ENCODE data around the gene GABRD.

GABRD gene

GRCh38 chr1:1986451-1987141, 32.5 kb upstream of the GABRD start:
- DNase-seq, result no peak

GRCh38 chr1:1987142-1987510, 32.0 kb upstream of the GABRD start:
- DNase-seq, result no peak

- DNase-seq, result no peak
Observed at GRCh38 chr1:1988061-1988945, 30.8 kb upstream of the GABRD start.

- DNase-seq, result peak; percentile 40
Observed at GRCh38 chr1:1989102-1989542, 30.0 kb upstream of the GABRD start.

- DNase-seq, result no peak
Observed at GRCh38 chr1:1989789-1990188, 29.4 kb upstream of the GABRD start.

- DNase-seq, result no peak
Observed at GRCh38 chr1:1990222-1990621, 28.9 kb upstream of the GABRD start.

GRCh38 chr1:1994536-1994935, 24.6 kb upstream of the GABRD start:
- no peak for DNase-seq

GRCh38 chr1:1996207-1996651, 22.9 kb upstream of the GABRD start:
- DNase-seq, result no peak

- no peak for DNase-seq
Observed at GRCh38 chr1:1997576-1997975, 21.6 kb upstream of the GABRD start.

- no peak for DNase-seq
Observed at GRCh38 chr1:2000432-2000831, 18.7 kb upstream of the GABRD start.

GRCh38 chr1:2000850-2001249, 18.3 kb upstream of the GABRD start:
- no peak for DNase-seq

- DNase-seq, result no peak
Observed at GRCh38 chr1:2001773-2002411, 17.3 kb upstream of the GABRD start.

- DNase-seq, result no peak
Observed at GRCh38 chr1:2003541-2004131, 15.5 kb upstream of the GABRD start, which contains the start of gene CFAP74. TSS of gene CFAP74 (minus strand) at chr1:2003786. CDS start at chr1:1990956, 12,830 bp downstream.

GRCh38 chr1:2004856-2005255, 14.3 kb upstream of the GABRD start:
- no peak for DNase-seq

GRCh38 chr1:2009101-2010053, 9.8 kb upstream of the GABRD start:
- DNase-seq, result no peak

GRCh38 chr1:2014181-2014580, 5.0 kb upstream of the GABRD start:
- no peak for DNase-seq

- no peak for DNase-seq
Observed at GRCh38 chr1:2014741-2015735, 4.1 kb upstream of the GABRD start.

- DNase-seq, result no peak
Observed at GRCh38 chr1:2016123-2016522, 3.0 kb upstream of the GABRD start.

- DNase-seq, result no peak
Observed at GRCh38 chr1:2018217-2019171, 651 bp upstream of the GABRD start.
